HG02610 (cell line): Measurements from ENCODE around the gene GLP1R.

Experiments
- ATAC-seq: cut with Tn5 transposase; IDR thresholded peaks from one replicate; pipeline ENCODE4 v1.9.1; 2021; ENCODE audit warnings: mild to moderate bottlenecking, moderate library complexity; ENCODE audit not compliant: unreplicated experiment

Gene GLP1R

GRCh38 chr6:39048481-39049399, at the start of gene GLP1R:
Gene GLP1R, plus strand, starts transcription at chr6:39048781. Its CDS starts 60 bp downstream, at chr6:39048841.
- ATAC-seq, result no peak

DNA sequence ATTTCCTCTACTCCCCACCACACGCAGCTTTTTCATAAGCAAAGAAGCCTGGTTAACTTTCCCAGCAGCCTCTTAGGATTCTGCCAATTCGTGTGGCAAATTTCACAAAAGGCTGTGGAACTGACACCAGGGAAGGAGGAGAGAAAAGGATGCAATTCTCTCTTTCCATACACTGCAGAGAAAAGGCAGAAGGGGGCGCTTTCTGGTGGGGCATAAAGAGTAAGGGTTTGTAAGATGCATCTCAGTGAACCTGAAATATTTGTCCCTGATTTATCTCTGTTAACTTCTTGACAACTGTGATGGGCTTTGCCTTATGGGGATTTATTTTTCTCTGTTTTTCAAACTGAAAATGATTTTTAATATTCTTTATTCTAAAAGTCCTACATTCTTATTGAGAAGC, 45.5 kb upstream of the GLP1R start:
- no peak for ATAC-seq

GRCh38 chr6:39003492-39003891, 45.1 kb upstream of the GLP1R start:
- no peak for ATAC-seq

DNA sequence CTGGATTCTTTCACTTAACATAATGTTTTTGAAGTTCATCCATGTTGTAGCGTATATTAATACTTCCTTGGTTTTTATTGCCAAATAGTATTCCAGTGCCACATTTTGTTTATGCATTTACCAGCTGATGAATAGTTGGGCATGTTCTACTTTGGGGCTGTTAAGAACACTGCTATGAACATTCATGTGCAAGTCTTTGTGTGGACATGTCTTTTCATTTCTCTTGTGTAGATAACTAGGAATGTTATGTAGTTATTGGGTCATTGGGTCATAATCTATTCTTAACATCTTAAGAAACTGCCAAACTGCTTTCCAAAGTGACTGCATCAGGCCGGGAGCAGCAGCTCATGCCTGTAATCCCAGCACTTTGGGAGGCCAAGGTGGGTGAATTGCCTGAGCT, 43.8 kb upstream of the GLP1R start:
- no peak for ATAC-seq

DNA sequence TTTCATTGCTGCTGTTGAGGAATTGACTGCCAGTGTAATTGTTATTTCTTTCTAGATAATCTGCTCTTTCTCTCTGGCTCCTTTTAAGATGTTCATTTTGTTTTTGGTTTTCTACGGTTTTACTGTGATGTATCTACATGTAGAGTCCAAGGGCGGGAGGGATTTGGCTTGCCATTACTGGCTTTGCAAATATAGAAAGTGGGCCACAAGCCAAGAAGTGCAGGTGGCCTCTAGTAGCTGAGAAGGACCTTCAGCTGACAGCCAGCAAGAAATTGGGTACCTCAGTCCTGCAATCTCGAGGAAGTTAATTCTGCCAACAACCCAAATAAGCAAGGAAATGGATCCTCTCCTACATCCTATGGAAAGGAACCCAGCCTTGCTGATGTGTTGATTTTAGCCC, 42.8 kb upstream of the GLP1R start:
- ATAC-seq, result no peak

- ATAC-seq, result no peak
Observed at GRCh38 chr6:39007575-39007974, 41.0 kb upstream of the GLP1R start.

DNA sequence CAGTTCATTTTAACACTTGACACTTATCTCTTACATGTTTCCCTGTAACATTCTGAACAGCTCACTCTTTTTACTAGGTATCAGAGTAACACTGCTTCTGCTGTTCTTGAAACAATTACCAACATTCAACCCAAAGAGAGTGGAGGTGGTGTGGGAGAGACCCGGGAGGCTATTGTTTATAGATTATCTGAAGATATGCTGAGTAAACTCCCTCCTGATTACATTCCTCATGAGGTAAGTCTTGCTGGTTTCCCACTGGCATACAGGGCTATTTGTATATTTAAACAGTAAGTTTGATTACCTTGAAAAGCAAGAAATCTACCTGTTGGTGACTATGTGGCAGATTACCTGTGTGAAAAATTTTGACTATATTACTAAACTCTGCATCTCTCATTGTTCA, 39.8 kb upstream of the GLP1R start:
- ATAC-seq, result no peak

DNA sequence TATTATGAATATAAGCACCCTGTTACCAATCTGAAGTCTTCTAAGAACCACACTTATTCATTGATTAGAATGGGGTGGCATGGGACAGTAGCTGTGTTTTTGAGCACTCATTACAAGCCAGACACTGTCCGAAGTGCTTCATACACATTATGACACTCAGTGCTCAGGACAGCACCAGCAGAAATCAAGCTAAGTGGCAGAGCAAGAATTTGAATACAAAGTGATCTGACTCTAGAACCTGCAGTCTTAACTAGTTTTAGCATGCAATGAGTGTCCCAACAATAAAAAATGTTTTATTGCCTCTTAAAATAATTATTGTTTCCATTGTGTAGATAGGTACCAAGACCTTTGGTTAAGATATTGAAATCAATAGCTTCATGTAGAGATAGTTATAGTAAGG, 39.1 kb upstream of the GLP1R start:
- ATAC-seq, result no peak

GRCh38 chr6:39016839-39017546, 31.6 kb upstream of the GLP1R start:
- ATAC-seq, result no peak

- no peak for ATAC-seq
Observed at GRCh38 chr6:39017547-39017880, 31.1 kb upstream of the GLP1R start.

GRCh38 chr6:39018103-39018502, 30.5 kb upstream of the GLP1R start:
- ATAC-seq, result no peak

- no peak for ATAC-seq
Observed at GRCh38 chr6:39020136-39020535, 28.4 kb upstream of the GLP1R start.

DNA sequence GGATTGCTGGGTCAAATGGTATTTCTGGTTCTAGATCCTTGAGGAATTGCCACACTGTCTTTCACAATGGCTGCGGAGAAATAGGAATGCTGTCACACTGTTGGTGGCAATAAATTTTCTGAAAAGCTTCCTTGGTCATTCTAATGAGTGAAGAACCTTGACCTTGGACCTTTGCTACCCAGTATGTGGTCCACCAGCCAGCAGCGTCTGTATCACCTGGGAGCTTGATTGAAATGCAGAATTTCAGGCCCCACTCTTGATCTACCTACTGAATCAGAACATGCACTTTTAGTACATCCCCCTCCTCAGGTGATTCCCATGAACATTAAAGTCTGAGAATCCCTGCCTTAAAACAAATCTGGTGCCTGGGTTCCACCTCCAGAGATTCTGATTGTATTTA, 27.5 kb upstream of the GLP1R start:
- no peak for ATAC-seq

- ATAC-seq, result no peak
Observed at GRCh38 chr6:39021779-39022178, 26.8 kb upstream of the GLP1R start.

- no peak for ATAC-seq
Observed at GRCh38 chr6:39026175-39026574, 22.4 kb upstream of the GLP1R start.

DNA sequence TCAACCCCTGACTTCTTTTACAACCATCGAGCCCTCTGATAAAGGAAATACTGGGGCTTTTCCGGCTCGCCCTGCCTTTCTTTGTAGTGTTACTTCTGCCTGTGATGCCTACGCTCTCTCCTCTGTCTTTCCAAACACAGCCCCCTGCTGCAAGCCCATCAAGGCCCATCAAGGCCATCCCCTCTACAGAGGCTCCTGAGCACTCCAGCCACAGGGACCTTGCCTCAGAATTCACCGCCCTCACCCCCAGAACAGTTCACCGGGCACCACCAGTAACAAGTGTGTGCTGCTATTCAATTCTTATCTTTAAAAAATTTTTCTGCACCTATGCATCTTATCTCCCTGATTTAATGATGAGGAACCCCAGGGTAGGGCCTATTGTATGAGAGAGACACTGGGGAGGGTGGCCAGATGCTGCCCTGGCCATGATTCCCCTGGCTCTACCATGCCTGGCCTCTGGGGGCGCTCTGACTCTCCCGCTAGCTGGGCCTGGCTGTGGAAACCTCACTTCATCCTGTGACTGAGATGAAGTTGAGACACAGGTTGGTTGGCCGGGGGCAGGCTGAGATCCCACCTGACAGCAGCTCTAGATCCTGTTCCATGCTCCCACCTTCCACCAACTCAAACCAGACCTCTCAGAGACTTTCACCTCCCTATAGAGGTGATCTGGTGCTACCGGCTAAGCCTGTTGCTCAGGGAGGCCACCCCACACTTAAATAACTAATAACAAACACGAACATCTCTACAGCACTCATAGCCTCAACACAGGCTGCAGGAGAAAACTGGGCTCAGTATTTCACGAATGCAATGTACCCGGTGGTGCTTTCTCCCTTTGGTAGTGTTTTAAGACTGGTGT, 19.2 kb upstream of the GLP1R start:
- peak; percentile 41 for ATAC-seq

GRCh38 chr6:39035681-39036080, 12.9 kb upstream of the GLP1R start:
- ATAC-seq, result no peak

DNA sequence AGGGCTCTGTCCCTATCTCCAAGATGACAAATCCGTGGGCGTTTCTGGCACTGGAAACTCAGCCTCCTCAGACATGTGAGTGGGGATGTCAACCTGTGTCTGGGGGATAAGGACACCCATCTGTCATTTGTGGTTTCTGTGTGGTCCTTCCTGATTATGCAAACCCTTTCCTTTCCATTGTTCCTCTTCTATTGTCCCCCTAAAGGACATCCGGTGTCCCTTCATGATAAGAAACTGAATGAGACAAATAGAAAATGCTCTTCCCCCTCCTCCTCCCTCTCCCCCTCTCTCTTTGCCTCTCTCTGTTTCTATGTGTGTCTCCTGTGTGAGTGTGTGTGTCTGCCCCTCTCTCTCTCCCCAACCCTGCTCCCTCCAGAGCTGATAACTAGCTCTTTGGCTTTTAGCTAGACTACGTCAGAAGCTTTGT, 11.5 kb upstream of the GLP1R start:
- no peak for ATAC-seq

DNA sequence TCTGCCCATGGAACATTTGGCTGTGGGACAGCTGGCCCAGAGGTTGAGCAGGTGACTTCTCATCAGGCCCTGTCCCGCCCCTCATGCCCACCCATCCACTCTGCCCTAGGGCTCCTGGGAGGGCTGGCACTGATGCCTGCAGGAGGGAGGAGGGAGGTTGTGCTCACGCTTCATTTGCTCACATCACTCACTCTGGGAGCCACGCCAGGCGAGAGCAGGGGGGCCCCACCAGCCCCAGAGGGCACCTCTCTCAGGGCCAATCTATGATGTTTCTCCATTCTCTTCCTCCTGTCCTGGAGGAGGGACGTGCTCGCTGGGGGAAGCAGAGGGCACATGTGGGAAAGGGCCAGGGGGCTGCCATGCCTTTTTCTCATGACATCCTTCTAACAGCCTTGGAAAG, 10.9 kb upstream of the GLP1R start:
- no peak for ATAC-seq

GRCh38 chr6:39040080-39040673, 8.4 kb upstream of the GLP1R start:
- no peak for ATAC-seq

- peak; percentile 71 for ATAC-seq
Observed at GRCh38 chr6:39041072-39041471, 7.5 kb upstream of the GLP1R start.
